Stimulated activated CD4-positive, alpha-beta T cell treated with anti-CD3 and anti-CD28 coated beads, Interleukin-1b, Interleukin-23, amount 100 ng/mL, for 24 hours (primary cell): ENCODE data around the gene IKZF4.
"Not testable (repeated sequence)": the region's sequence is repeated elsewhere in the genome, so short reads cannot be mapped to it uniquely, and the experiment has no call there.

ENCODE experiments used
- DNase-seq, 4 experiments: peaks; one replicate each; pipeline ENCODE4 v3.0.0-alpha.2; 2020; ENCODE audit warnings: low read depth in 4 of 4, low spot score in 1 of 4

Gene IKZF4

DNA sequence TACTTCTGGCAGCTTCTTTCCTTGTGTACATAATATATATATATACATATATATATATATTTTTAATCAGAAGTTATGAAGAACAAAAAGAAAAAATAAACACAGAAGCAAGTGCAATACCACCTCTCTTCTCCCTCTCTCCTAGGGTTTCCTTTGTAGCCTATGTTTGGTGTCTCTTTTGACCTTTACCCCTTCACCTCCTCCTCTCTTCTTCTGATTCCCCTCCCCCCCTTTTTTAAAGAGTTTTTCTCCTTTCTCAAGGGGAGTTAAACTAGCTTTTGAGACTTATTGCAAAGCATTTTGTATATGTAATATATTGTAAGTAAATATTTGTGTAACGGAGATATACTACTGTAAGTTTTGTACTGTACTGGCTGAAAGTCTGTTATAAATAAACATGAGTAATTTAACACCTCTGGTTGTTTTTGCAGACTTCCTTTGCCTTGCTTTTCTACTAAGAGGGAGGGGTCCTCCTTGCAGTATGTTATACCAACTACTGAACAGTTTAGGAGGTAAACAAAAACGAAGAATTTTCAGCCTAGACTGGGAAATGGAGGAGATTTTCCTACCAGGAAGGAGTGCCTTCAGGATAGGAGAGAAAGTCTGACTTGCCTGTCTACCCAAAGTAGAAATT, 17.3 kb downstream of the IKZF4 start:
- DNase-seq, result no peak

- no peak for DNase-seq
Observed at GRCh38 chr12:56040151-56040550, 19.3 kb downstream of the IKZF4 start.

DNA sequence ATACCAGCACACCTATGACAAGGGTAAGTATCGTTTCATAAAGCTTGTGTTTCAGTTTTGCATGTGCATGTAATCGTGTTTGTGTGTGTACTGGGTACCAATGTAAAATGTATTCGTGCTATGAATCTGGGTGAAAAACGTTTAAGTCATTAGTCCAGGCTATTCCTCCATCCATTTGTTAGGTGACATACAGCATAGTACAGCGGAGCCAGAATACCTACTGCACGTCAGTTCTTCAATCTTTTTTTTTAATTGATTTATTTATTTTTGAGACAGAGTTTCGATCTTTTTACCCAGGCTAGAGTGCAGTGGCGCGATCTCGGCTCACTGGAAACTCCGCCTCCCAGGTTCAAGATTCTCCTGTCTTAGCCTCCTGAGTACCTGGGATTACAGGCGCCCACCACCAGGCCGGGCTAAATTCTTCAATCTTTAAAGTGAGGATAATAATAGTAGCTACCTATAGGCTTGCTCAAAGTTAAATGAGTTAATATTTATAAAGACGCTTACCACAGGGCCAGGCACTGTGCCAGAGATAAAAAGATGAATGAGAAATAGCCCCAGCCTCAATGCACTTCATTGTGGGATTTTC, 20.2 kb downstream of the IKZF4 start:
- no peak for DNase-seq

DNA sequence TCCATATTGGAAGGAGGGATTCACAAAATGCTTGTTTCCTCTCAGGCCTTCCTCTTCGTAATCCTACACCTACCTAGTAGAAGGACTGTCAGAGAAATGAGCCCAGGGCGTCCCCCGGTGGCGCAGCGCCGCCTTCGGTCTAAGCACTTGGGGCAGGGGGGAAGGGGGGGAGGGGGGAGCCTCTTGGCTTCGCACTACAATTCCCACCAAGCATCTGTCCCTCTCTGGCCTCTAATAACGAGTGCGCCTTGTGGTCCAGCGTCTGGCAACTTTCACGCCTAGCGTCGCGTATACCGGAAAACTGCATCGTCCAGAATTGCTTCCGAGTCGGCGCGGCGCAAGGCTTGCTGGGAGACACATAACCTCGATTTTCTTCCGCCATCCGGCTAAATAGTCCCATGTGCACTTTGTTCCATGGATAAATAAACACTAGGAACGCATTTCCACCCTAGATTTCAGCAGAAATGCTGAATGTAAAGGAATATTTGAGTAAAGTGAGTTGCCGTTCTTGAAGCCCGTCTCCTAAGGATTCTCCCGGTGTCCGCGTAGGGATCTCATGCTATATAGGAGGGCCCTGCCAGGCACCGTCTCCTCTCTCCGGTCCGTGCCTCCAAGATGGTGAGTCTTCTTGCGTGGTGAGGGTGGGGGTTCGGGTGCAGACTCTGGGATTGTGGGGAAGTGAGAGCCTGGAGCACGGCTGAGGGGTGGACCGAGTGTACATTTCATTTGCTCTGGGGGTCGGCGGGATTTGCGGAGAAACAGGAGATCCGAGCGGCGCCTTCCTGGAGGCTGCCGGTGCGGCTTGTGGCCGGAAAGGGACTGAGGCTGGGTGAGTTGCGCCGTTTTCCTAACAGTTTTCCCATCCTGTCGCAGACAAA, 20.9 kb downstream of the IKZF4 start, which contains the start of gene RPS26:
Gene RPS26, plus strand, starts transcription at position 367 of the 878 bp plus-strand sequence. Its CDS starts 249 bp downstream, at position 616.
- DNase-seq, result peak; percentile 75 to 87 (median 80)

DNA sequence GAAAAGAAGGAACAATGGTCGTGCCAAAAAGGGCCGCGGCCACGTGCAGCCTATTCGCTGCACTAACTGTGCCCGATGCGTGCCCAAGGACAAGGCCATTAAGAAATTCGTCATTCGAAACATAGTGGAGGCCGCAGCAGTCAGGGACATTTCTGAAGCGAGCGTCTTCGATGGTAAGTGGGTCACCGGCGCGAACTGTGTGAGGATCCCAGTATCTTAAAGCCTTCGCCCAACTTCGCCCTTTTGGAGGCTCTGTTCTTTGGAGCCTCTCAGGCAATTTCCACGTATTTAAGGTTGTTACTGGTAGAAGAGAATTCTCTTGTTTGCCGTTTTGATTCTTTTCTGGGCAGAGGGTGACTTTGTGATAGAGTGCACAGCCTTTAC, 21.6 kb downstream of the IKZF4 start:
- DNase-seq, result not testable (repeated sequence)

DNA sequence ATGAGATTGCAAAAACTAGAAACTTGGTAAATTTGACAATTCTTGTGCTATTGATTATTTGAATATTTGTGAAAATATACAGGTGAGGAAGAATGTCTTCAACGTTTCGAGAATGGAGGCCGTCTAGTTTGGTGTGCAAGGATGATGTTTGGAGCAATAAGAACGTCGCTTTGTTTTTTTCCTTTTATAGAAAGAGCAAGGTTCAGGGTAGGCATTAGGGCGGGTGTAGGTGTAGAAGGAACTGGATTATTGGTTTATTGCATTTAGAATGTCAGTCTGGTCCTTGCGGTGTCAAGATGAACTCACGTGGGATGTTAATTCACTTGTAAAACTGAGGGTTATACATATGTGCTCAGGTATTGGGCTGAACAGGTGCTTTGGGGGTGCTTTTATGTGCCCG, 22.0 kb downstream of the IKZF4 start:
- no peak for DNase-seq

DNA sequence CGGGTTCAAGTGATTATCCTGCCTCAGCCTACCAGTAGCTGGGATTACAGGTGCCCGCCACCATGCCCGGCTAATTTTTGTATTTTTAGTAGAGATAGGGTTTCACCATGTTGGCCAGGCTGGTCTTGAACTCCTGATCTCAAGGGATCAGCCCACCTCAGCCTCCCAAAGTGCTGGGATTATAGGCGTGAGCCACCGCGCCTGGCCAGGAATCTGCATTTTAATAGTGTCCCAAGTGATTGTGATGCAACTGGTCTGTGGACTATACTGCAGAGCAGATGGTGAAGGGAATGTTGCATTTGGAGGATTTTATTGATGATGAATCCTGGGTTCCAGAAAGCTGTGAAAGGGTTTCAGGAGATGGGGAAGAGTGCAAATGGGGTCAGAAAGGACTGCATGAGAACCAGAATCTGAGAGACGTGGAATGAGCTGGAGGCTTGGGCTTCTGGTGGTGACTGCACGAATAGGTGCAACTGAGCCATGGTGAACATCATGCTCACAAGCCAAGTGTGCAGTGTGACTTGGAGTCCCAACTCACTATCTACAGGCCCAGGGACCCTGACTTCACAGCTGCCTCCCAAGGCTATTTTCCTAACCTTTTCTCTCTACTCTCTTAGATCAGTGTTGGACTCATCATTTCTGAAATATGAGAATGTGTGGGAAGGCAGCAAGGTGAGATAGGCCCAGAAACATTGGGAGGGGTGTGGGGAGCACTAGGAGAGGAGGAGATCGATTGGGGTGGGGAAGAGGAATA, 25.4 kb downstream of the IKZF4 start:
- no peak for DNase-seq

DNA sequence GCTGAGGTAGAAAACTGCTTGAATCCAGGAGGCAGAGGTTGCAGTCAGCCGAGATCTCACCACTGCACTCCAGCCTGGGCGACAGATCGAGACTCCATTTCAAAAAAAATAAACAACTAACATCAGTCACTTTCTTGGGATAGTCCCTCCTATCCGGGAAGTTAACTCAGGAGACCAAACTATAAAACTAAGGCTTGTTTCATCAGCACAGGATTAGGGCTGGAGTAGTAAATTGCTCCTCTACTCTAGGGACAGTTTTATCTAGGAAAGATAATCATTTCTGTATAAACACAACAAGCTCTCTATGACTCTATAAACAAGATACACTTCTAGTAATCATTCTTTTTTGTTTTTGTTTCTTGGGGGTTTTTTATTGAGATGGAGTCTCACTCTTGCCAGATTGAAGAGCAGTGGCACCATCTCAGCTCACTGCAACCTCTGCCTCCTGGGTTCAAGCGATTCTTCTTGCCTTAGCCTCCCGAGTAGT, 32.6 kb downstream of the IKZF4 start:
- DNase-seq, result no peak

- DNase-seq, result not testable (repeated sequence)
Observed at GRCh38 chr12:56059964-56060363, 39.1 kb downstream of the IKZF4 start.

GRCh38 chr12:56061982-56062381, 41.1 kb downstream of the IKZF4 start:
- no peak for DNase-seq

DNA sequence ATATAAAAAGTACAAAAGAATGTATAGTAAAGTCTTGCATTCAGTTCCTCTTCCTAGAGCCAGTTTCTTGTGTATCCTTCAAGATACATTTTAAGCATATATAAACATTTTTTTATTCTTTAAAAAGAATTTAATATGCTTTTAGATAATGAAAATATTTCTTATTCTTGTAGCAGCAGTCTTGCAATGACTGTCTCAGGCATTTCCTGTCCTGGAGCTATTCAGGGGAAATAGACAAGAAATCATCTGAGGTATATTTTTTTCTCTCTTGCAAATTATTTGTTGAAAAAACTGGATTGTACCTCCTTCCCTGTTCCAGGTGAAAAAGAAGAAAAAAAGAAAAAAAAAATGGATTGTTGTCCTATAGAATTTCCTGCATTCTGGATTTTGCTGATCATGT, 42.2 kb downstream of the IKZF4 start:
- DNase-seq, result no peak

GRCh38 chr12:56071648-56072047, 50.8 kb downstream of the IKZF4 start:
- no peak for DNase-seq

- DNase-seq, result no peak
Observed at GRCh38 chr12:56074396-56074795, 53.6 kb downstream of the IKZF4 start.

DNA sequence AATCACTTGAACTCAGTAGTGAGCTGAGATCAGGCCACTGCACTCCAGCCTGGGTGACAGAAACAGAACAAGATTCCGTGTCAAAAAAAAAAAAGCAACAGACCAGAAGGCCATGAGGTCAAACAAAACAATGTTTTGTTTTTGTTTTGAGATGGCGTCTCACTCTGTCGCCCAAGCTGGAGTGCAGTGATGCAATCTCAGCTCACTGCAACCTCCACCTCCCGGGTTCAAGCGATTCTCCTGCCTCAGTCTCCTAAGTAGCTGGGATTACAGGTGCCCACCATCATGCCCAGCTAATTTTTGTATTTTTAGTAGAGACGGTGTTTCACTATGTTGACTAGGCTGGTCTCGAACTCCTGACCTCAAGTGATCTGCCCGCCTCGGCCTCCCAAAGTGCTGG, 57.1 kb downstream of the IKZF4 start:
- not testable (repeated sequence) for DNase-seq

- DNase-seq, result no peak
Observed at GRCh38 chr12:56078427-56078826, 57.6 kb downstream of the IKZF4 start.

DNA sequence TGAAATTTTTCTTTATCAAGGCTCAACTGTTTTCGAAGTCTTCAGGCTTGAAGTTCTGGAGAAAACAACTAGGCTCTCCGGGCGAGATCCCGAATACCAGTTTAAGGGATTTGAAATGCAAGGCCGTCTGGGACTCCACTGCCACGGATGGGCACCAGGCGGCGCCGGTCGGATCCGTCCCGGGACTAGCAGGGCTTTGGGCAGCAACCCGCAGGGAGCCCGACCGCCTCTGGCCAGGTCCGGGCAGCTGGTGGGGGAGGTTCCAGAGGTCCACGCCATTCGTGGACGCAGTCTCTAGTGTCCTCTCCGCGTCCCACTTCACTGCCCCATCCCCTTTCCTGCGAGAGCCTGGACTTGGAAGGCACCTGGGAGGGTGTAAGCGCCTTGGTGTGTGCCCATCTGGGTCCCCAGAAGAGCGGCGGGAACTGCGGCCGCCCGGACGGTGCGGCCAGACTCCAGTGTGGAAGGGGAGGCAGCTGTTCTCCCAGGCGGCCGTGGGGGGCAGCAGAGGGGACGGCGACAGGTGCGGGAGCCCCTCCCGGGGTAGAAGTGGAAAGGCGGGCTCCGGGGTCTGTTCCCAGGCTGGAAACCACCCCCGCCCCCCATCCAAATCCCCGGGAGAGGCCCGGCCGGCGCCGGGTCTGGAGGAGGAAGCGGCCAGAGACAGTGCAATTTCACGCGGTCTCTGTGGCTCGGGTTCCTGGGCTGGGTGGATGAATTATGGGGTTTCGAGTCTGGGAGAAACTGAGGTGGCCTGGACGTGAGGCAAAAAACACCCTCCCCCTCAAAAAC, 58.3 kb downstream of the IKZF4 start:
- peak in 3 of 4 experiments; percentile 17 to 35 (median 26) for DNase-seq

DNA sequence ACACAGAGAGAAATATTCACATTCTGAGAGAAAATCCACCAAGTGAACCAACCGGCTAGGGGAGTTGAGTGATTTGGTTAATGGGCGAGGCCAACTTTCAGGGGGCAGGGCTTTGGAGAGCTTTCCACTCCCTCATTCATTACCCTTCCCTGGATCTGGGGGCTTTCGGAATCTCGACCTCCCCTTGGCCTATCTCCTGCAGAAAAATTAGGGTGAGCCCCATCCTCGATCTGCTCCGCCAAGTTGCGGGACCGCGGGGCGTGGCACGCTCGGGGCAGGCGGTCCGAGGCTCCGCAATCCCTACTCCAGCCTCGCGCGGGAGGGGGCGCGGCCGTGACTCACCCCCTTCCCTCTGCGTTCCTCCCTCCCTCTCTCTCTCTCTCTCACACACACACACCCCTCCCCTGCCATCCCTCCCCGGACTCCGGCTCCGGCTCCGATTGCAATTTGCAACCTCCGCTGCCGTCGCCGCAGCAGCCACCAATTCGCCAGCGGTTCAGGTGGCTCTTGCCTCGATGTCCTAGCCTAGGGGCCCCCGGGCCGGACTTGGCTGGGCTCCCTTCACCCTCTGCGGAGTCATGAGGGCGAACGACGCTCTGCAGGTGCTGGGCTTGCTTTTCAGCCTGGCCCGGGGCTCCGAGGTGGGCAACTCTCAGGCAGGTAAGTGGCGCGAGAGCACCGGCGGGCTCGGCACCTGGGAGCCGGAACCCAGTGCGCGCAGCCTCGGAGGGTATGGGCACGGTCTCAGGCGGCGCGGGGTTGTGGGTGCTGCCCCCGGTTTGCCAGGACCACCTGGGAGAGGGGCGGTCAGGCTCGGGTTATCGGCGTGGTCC, 59.1 kb downstream of the IKZF4 start, which contains the start of gene ERBB3:
Gene ERBB3, plus strand, starts transcription at position 443 of the 833 bp plus-strand sequence. Its CDS starts 136 bp downstream, at position 579.
- peak in 3 of 4 experiments; percentile 38 to 68 (median 50) for DNase-seq

- DNase-seq, result no peak
Observed at GRCh38 chr12:56080556-56081138, 59.8 kb downstream of the IKZF4 start.
